HG02678 (cell line): ENCODE results near the gene SLC29A3.

Experiments used
- ATAC-seq: cut with Tn5 transposase; IDR thresholded peaks from one replicate; pipeline ENCODE4 v1.9.1; 2021; ENCODE audit warnings: mild to moderate bottlenecking, moderate library complexity; ENCODE audit not compliant: unreplicated experiment

The SLC29A3 gene

GRCh38 chr10:71408436-71409225, 89.6 kb downstream of the SLC29A3 start:
- ATAC-seq, result no peak

- ATAC-seq, result no peak
Observed at GRCh38 chr10:71409516-71410104, 90.6 kb downstream of the SLC29A3 start.
